Stomach (tissue), 9 donors: ENCODE measurements around the gene MTERF1. TPM values are rescaled to one million over a fixed set of nuclear protein-coding genes. Genes with fewer than 3 reads are reported as not detected.
A peak's percentile ranks its signal among the peaks of the same experiment; 100 is the strongest.
"Not testable (repeated sequence)": the region's sequence is repeated elsewhere in the genome, so short reads cannot be mapped to it uniquely, and the experiment has no call there.

Source experiments
- DNase-seq, 2 donors: peaks; one replicate each; pipeline versions ENCODE4 v3.0.0 to v3.0.0-alpha.2; 2013 to 2019
- H3K27ac ChIP-seq, 5 donors: fragments of 200-600 bp in 4 of 5; sonication (generic) in 4 of 5; one replicate each; pipeline ENCODE4 v1.5.1; 2013 to 2019; ENCODE audit warnings: mild to moderate bottlenecking in 1 of 5, moderate library complexity in 1 of 5
- H3K27me3 ChIP-seq, 3 donors: fragments of 200-600 bp; sonication (generic); one replicate each; pipeline ENCODE4 v1.5.1; 2017 to 2019; ENCODE audit warnings: mixed run types in 1 of 3
- H3K36me3 ChIP-seq, 4 donors: fragments of 200-600 bp; sonication (generic); 1 replicate in 3 of 4; 2 replicates in 1 of 4; pipeline ENCODE4 v1.5.1; 2016 to 2019
- H3K4me1 ChIP-seq, 4 donors: fragments of 200-600 bp; sonication (generic); one replicate each; pipeline ENCODE4 v1.5.1; 2016 to 2019
- H3K4me3 ChIP-seq, 4 donors: fragments of 200-600 bp; sonication (generic) in 3 of 4; one replicate each; pipeline ENCODE4 v1.5.1; 2016 to 2019; ENCODE audit warnings: mild to moderate bottlenecking in 1 of 4
- H3K9me3 ChIP-seq, 4 donors: fragments of 200-600 bp; sonication (generic); one replicate each; pipeline ENCODE4 v1.5.1; 2016 to 2019
- EP300 ChIP-seq: sonication (generic); formaldehyde crosslinking; IDR thresholded peaks from one replicate; pipeline ENCODE4 v1.6.1; 2017; ENCODE audit warnings: antibody characterized with exemption
- POLR2A ChIP-seq, 4 donors: fragments of 450-650 bp; IDR thresholded peaks; one replicate each; pipeline ENCODE4 v1.6.1; 2016; ENCODE audit warnings: antibody characterized with exemption in 4 of 4, control low read depth in 2 of 4, mild to moderate bottlenecking in 1 of 4, moderate library complexity in 1 of 4
- POLR2AphosphoS5 ChIP-seq, 3 donors: sonication (generic); formaldehyde crosslinking; IDR thresholded peaks; one replicate each; pipeline ENCODE4 v1.6.1; 2016; ENCODE audit warnings: antibody characterized with exemption in 3 of 3
- WGBS, 5 donors: extraction: QIAGEN DNeasy Blood & Tissue Kit in 3 of 5; methylation state at CpG; one replicate each; pipeline versions ENCODE4 v1.1.5 to v1.1.7; 2013 to 2018; 5-methylcytosine and 5-hydroxymethylcytosine counted together
- intact Hi-C: fragments of 100-400 bp; cut with DNase I; formaldehyde crosslinking; loops from one replicate; pipeline ENCODE4 v1.15.1; 2023; ENCODE audit warnings: low total_unique reads
- polyA plus RNA-seq, 3 donors: library from polyadenylated mRNA; stranded (reverse); fragments of 200-250 nt; gene quantifications; one replicate each; pipeline ENCODE4 v1.2.3, GENCODE V29; 2013
- total RNA-seq, 5 donors: library from RNA; depleted of rRNA; stranded (reverse); fragments of >200 nt; gene quantifications; one replicate each; pipeline versions ENCODE4 v1.1.0 to v1.2.3, GENCODE V29; 2014 to 2016
- TF ChIP-seq, protein P1 (sequence below), 7 experiments: fragments of 450-650 bp in 4 of 7; fragments of 200-600 bp in 3 of 7; sonication (generic) in 3 of 7; IDR thresholded peaks; one replicate each; pipeline ENCODE4 v1.5.1; 2016 to 2019; ENCODE audit warnings: antibody characterized with exemption in 7 of 7, control low read depth in 2 of 7, mild to moderate bottlenecking in 1 of 7
- donor health status: healthy with polysubstance abuse.
- donor health status: Bipolar disorder and iron deficiency.
- donor health status: healthy.

Gene MTERF1
- total and polyA plus RNA-seq, 8 donors = 1.2 to 19.0 (median 7.8) TPM

DNA sequence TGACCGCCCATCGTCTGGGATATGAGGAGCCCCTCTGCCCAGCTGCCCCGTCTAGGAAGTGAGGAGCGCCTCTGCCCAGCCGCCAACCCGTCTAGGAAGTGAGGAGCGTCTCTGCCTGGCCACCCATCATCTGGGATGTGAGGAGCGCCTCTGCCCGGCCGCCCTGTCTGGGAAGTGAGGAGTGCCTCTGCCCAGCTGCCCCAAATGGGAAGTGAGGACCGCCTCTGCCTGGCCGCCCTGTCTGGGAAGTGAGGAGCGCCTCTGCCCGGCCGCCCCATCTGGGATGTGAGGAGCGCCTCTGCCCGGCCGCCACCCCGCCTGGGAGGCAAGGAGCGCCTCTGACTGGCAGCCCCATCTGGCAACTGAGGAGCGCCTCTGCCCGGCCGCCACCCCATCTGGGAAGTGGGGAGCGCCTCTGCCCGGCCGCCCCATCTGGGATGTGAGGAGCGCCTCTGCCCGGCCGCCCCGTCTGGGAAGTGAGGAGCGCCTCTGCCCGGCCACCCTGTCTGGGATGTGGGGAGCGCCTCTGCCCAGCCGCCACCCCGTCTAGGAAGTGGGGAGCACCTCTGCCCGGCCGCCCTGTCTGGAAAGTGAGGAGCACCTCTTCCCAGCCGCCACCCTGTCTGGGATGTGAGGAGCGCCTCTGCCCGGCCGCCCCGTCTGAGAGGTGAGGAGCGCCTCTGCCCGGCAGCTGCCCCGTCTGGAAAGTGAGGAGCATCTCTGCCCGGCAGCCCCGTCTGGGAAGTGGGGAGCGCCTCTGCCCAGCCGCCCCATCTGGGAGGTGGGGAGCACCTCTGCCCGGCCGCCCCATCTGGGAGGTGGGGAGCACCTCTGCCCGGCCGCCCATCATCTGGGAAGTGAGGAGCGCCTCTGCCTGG, 7.1 kb upstream of the MTERF1 start:
- H3K27me3 ChIP-seq, H3K27ac ChIP-seq, intact Hi-C loops, H3K4me1 ChIP-seq, DNase-seq, H3K36me3 ChIP-seq, H3K4me3 ChIP-seq: not testable (repeated sequence)
- 91 to 97% (median 95%) methylated on average over 35 to 54 of the region's 54 CpGs for WGBS, 5 donors
- peaks cover 0 to 23% (median 3%) of the 10 kb centered on the region in 4 donors for H3K9me3 ChIP-seq

DNA sequence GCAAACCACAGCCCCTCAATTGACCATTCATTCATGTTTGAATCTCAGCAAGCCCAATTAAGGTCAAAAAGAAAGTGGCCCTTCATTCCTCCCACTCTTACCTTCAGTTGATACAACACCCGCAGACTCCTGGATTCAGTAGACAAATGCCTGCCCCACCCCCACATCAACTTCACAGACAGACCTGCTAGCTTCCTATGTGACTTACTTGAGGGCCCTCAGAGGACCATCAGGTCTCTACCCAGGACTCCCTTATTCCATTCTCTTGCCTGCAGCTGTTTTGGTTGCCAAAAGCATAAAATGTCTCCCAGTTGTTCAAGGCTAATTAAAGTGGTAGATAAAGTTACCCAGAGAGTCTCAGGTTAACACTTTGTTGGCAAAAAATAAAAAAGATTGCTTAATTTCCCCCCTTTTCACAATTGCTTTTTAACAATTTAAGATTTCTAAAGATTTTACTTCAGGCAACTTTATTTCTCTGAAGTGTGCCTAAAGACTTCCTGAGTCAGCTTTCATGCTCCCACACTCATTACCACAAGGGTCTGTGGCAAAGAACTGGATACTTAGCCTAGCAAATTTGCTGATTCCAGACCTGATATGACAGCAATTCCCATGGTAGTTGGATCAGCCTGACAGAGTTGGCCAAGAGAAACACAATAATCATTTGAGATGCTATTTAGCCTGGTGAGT, 3.3 kb upstream of the MTERF1 start:
- H3K4me1 ChIP-seq = peaks cover 8 to 20% (median 19%) of the 10 kb centered on the region in 4 donors
- no peak overlapping the region for H3K4me3 ChIP-seq
- H3K9me3 ChIP-seq = peaks cover 0 to 21% (median 3%) of the 10 kb centered on the region in 4 donors
- TF ChIP-seq POLR2A (IDR thresholded peaks at IDR 0.05) (no peak), EP300 (no peak), POLR2AphosphoS5 (IDR thresholded peaks at IDR 0.05) (no peak)
- TF ChIP-seq, protein P1, sequence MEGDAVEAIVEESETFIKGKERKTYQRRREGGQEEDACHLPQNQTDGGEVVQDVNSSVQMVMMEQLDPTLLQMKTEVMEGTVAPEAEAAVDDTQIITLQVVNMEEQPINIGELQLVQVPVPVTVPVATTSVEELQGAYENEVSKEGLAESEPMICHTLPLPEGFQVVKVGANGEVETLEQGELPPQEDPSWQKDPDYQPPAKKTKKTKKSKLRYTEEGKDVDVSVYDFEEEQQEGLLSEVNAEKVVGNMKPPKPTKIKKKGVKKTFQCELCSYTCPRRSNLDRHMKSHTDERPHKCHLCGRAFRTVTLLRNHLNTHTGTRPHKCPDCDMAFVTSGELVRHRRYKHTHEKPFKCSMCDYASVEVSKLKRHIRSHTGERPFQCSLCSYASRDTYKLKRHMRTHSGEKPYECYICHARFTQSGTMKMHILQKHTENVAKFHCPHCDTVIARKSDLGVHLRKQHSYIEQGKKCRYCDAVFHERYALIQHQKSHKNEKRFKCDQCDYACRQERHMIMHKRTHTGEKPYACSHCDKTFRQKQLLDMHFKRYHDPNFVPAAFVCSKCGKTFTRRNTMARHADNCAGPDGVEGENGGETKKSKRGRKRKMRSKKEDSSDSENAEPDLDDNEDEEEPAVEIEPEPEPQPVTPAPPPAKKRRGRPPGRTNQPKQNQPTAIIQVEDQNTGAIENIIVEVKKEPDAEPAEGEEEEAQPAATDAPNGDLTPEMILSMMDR (IDR thresholded peaks at IDR 0.05) = no peak
- no peaks in the 10 kb centered on the region for H3K36me3 ChIP-seq
- intact Hi-C loops = no loop called here
- no peak overlapping the region for H3K27ac ChIP-seq
- WGBS, 5 donors = 71 to 94% (median 76%) methylated on average over 1 of the region's 1 CpG
- DNase-seq = no peak
- H3K27me3 ChIP-seq = no peaks in the 10 kb centered on the region

GRCh38 chr7:91880016-91880412, 488 bp downstream of the MTERF1 start:
- WGBS, 5 donors = 1 to 5% (median 3%) methylated on average over 9 of the region's 9 CpGs
- H3K4me1 ChIP-seq = peaks cover 8 to 42% (median 31%) of the 10 kb centered on the region in 4 donors
- TF ChIP-seq POLR2A (IDR thresholded peaks at IDR 0.05) = no peak
- TF ChIP-seq EP300 = no peak
- TF ChIP-seq, protein P1 (IDR thresholded peaks at IDR 0.05) = no peak
- no peak for TF ChIP-seq POLR2AphosphoS5 (IDR thresholded peaks at IDR 0.05)
- H3K27me3 ChIP-seq = no peaks in the 10 kb centered on the region
- no peak for DNase-seq
- peak overlapping the region; percentile 70 to 82 (median 80) for H3K4me3 ChIP-seq
- H3K36me3 ChIP-seq = peaks cover 0 to 7% (median 2%) of the 10 kb centered on the region in 4 donors
- intact Hi-C loops = no loop called here
- no peaks in the 10 kb centered on the region for H3K9me3 ChIP-seq
- H3K27ac ChIP-seq = peak overlapping the region; percentile 49 to 83 (median 74)

DNA sequence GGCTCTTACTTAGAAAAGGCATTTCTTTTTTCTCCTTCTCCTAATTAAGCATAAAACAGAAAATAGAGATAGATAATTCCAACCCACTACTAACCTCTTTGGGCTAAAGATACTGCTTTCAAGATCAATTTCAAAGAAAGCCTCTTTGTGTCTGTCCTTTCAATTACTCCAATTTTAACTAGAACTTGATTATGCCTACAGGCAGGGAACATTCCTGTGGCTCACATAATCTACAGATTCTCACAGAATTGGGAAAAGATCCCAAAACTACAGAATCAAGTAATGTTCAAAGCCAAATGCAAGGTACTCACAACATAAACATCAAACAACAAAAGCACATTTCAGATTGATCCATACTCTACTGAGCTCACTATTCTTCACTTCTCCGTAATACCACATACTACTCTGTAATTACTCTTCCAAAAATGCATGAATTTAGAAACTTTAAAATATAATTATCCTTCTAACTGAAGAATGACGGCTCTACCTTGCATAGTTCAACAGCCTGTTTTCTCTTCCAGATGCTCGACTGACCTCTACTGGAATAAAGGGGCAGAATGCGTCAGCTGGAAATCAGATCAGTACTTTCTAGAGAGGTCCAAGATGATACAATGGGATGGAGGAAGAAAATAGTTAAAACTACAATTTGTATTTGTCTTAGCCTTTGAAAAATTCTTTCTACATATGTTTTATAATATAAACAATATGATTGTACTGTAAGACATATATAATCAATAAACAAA, 3.9 kb downstream of the MTERF1 start:
- no peaks in the 10 kb centered on the region for H3K27me3 ChIP-seq
- H3K4me3 ChIP-seq = no peak overlapping the region
- H3K36me3 ChIP-seq = peaks cover 0 to 29% (median 21%) of the 10 kb centered on the region in 4 donors
- peak in 1 of 2 donors; percentile 40 for DNase-seq
- no peak overlapping the region for H3K27ac ChIP-seq
- intact Hi-C loops = no loop called here
- TF ChIP-seq POLR2AphosphoS5 (IDR thresholded peaks at IDR 0.05) (no peak), EP300 (no peak), POLR2A (IDR thresholded peaks at IDR 0.05) (no peak)
- TF ChIP-seq, protein P1 (IDR thresholded peaks at IDR 0.05) = no peak
- H3K9me3 ChIP-seq = no peaks in the 10 kb centered on the region
- WGBS, 5 donors = 60 to 72% (median 62%) methylated on average over 4 of the region's 4 CpGs
- peaks cover 8 to 42% (median 31%) of the 10 kb centered on the region in 4 donors for H3K4me1 ChIP-seq
